Measurements from ENCODE around the gene CACNA1C. TPM values are rescaled to one million over a fixed set of nuclear protein-coding genes. Genes with fewer than 3 reads are reported as not detected.

Gene CACNA1C
- 10 to 100 TPM in 1 of 2 donors, 1 to 10 TPM in 1; 4.4 to 10.1 TPM for total RNA-seq
- long read RNA-seq: 0 reads

GRCh38 chr12:2052826-2053678 lies at the start of gene CACNA1C:
CACNA1C (plus strand) TSS chr12:2052987; CDS start chr12:2053563, 576 bp downstream.
- DNase-seq: peak in 1 of 2 donors; percentile 51
- intact Hi-C loops (cut with DNase I, micrococcal nuclease): loop anchor here in 1 of 2 donors (10.0 kb wide), 1 partner anchor 232 kb away; no protein-coding TSS in a partner anchor

GRCh38 chr12:2003676-2004112 lies 49.1 kb upstream of the CACNA1C start:
- intact Hi-C loops (cut with DNase I, micrococcal nuclease): no loop called here
- DNase-seq: no peak
- peak; percentile 48 for ATAC-seq

More at GRCh38 chr12:2052826-2053678, at the start of gene CACNA1C:
- peak; percentile 77 for ATAC-seq

GRCh38 chr12:2004113-2004929 lies 48.5 kb upstream of the CACNA1C start, which contains the start of gene DCP1B:
DCP1B (minus strand) TSS chr12:2004457; CDS start chr12:2004431, 26 bp downstream.
- peak; percentile 97 to 98 for DNase-seq
- intact Hi-C loops (cut with DNase I, micrococcal nuclease): no loop called here
- ATAC-seq: peak; percentile 99

- intact Hi-C loops (cut with DNase I, micrococcal nuclease): no loop called here
- ATAC-seq (no peak), DNase-seq (no peak)
These were observed 44.1 kb upstream of the CACNA1C start for GRCh38 chr12:2008677-2009076.

GRCh38 chr12:2009623-2010022 lies 43.2 kb upstream of the CACNA1C start:
- ATAC-seq: no peak
- DNase-seq: no peak
- intact Hi-C loops (cut with DNase I, micrococcal nuclease): no loop called here

GRCh38 chr12:2011643-2012607 lies 40.9 kb upstream of the CACNA1C start:
- intact Hi-C loops (cut with DNase I, micrococcal nuclease): no loop called here
- ATAC-seq (no peak), DNase-seq (no peak)

- no peak for ATAC-seq
- intact Hi-C loops (cut with DNase I, micrococcal nuclease): no loop called here
- no peak for DNase-seq
These were observed 39.7 kb upstream of the CACNA1C start for GRCh38 chr12:2013086-2013485.

GRCh38 chr12:2013527-2014223 lies 39.1 kb upstream of the CACNA1C start:
- intact Hi-C loops (cut with DNase I, micrococcal nuclease): no loop called here
- no peak for DNase-seq
- no peak for ATAC-seq

- intact Hi-C loops (cut with DNase I, micrococcal nuclease): no loop called here
- ATAC-seq: no peak
- DNase-seq: no peak
These were observed 38.6 kb upstream of the CACNA1C start for GRCh38 chr12:2014231-2014630.

GRCh38 chr12:2016862-2017545 lies 35.8 kb upstream of the CACNA1C start:
- no peak for ATAC-seq
- DNase-seq: no peak
- intact Hi-C loops (cut with DNase I, micrococcal nuclease): no loop called here

- no peak for ATAC-seq
- DNase-seq: no peak
- intact Hi-C loops (cut with DNase I, micrococcal nuclease): no loop called here
These were observed 35.0 kb upstream of the CACNA1C start for GRCh38 chr12:2017546-2018337.

GRCh38 chr12:2018391-2018790 lies 34.4 kb upstream of the CACNA1C start:
- intact Hi-C loops (cut with DNase I, micrococcal nuclease): no loop called here
- DNase-seq (no peak), ATAC-seq (no peak)

- ATAC-seq (no peak), DNase-seq (no peak)
- intact Hi-C loops (cut with DNase I, micrococcal nuclease): no loop called here
These were observed 33.7 kb upstream of the CACNA1C start for GRCh38 chr12:2019126-2019525.

GRCh38 chr12:2020511-2020910 lies 32.3 kb upstream of the CACNA1C start:
- ATAC-seq: no peak
- DNase-seq: no peak
- intact Hi-C loops (cut with DNase I, micrococcal nuclease): no loop called here

- no peak for DNase-seq
- intact Hi-C loops (cut with DNase I, micrococcal nuclease): no loop called here
- no peak for ATAC-seq
These were observed 29.4 kb upstream of the CACNA1C start for GRCh38 chr12:2023365-2023764.

GRCh38 chr12:2027351-2027750 lies 25.4 kb upstream of the CACNA1C start:
- intact Hi-C loops (cut with DNase I, micrococcal nuclease): no loop called here
- DNase-seq (no peak), ATAC-seq (no peak)

GRCh38 chr12:2029851-2030250 lies 22.9 kb upstream of the CACNA1C start:
- DNase-seq (no peak), ATAC-seq (no peak)
- intact Hi-C loops (cut with DNase I, micrococcal nuclease): loop anchor here in 1 of 2 donors (5.0 kb wide), 2 partner anchors 93 to 233 kb away; no protein-coding TSS in a partner anchor

All from left colon (tissue), 2 donors.